Activated CD4-positive, alpha-beta T cell treated with anti-CD3 and anti-CD28 coated beads, Interleukin-2, amount 10 ng/mL, durations not matched to agents 7 days and 5 days (primary cell): ENCODE measurements around the gene PYGB. TPM values are rescaled to one million over a fixed set of nuclear protein-coding genes. Genes with fewer than 3 reads are reported as not detected.
"Not testable (repeated sequence)": the region's sequence is repeated elsewhere in the genome, so short reads cannot be mapped to it uniquely, and the experiment has no call there.

Source experiments
- CTCF ChIA-PET: fragments of 350-600 bp; sonication (Branson Sonifier 250); formaldehyde crosslinking; loops from one replicate; lab custom pipeline; 2021; ENCODE audit warnings: antibody characterized with exemption; lab: Charles Lee
- POLR2A ChIA-PET: fragments of 350-600 bp; sonication (Branson Sonifier 250); formaldehyde crosslinking; loops from one replicate; lab custom pipeline; 2021; ENCODE audit warnings: antibody characterized with exemption; lab: Charles Lee
- DNase-seq: peaks from one replicate; pipeline ENCODE4 v3.0.0-alpha.2; 2020
- H3K27ac Mint-ChIP-seq: one replicate; pipeline ENCODE4 v1.8.0; 2021; ENCODE audit warnings: mild to moderate bottlenecking, moderate library complexity, mixed read lengths
- H3K27me3 Mint-ChIP-seq: one replicate; pipeline ENCODE4 v1.8.0; 2021; ENCODE audit warnings: mixed read lengths
- H3K36me3 Mint-ChIP-seq: one replicate; pipeline ENCODE4 v1.8.0; 2021; ENCODE audit warnings: low read depth, mixed read lengths
- H3K4me1 Mint-ChIP-seq: one replicate; pipeline ENCODE4 v1.8.0; 2021; ENCODE audit warnings: mixed read lengths
- H3K4me3 Mint-ChIP-seq: one replicate; pipeline ENCODE4 v1.8.0; 2021; ENCODE audit warnings: mild to moderate bottlenecking, moderate library complexity, mixed read lengths
- H3K9me3 Mint-ChIP-seq: one replicate; pipeline ENCODE4 v1.8.0; 2021; ENCODE audit warnings: mixed read lengths
- total RNA-seq, 2 experiments: library from RNA; stranded (reverse); gene quantifications; one replicate each; pipeline ENCODE4 v1.2.3, GENCODE V29; 2021

PYGB gene
- total RNA-seq, 2 experiments from 2014 or later = 28.7 to 30.2 TPM

DNA sequence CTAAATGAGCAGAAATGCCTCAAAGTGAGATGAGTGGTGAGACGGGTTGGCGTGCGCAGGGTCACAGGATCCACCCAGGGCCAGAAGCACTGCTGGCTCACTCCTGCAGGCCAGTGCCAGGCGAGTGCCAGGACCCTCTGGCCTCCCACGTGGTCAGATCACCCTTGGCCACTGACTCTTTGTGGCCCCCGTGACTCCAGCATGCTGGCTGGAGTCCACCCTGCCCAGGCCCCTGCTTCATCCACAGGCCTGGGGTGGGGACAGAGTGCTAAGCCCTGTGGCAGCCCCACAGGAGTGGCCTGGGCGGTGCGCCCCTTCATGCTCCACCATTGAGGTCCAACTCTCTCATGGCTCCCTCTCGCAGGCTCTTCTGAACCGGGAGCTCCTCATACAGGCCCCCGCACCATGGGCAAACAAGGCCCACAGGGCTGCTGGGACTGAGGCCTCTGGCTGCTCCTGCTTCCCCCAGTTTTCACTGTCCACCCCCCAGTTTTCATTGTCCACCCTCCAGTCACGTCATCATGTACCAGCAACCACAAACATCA lies 81.1 kb downstream of the PYGB start:
- H3K4me3 Mint-ChIP-seq = no peak overlapping the region
- no peak overlapping the region for H3K27ac Mint-ChIP-seq
- CTCF ChIA-PET = interaction anchor here (1.0 kb wide), 1 partner anchor 18 kb away, joined by 6 read pairs; no protein-coding TSS in a partner anchor
- peaks cover 11% of the 10 kb centered on the region for H3K4me1 Mint-ChIP-seq
- POLR2A ChIA-PET = no interaction called here
- DNase-seq = no peak
- H3K27me3 Mint-ChIP-seq = no peaks in the 10 kb centered on the region
- no peaks in the 10 kb centered on the region for H3K9me3 Mint-ChIP-seq
- peaks cover 12% of the 10 kb centered on the region for H3K36me3 Mint-ChIP-seq

DNA sequence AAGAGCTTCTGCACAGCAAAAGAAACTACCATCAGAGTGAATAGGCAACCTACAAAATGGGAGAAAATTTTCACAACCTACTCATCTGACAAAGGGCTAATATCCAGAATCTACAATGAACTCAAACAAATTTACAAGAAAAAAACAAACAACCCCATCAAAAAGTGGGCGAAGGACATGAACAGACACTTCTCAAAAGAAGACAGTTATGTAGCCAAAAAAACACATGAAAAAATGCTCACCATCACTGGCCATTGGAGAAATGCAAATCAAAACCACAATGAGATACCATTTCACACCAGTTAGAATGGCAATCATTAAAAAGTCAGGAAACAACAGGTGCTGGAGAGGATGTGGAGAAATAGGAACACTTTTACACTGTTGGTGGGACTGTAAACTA lies 87.1 kb downstream of the PYGB start:
- POLR2A ChIA-PET = not testable (repeated sequence)

DNA sequence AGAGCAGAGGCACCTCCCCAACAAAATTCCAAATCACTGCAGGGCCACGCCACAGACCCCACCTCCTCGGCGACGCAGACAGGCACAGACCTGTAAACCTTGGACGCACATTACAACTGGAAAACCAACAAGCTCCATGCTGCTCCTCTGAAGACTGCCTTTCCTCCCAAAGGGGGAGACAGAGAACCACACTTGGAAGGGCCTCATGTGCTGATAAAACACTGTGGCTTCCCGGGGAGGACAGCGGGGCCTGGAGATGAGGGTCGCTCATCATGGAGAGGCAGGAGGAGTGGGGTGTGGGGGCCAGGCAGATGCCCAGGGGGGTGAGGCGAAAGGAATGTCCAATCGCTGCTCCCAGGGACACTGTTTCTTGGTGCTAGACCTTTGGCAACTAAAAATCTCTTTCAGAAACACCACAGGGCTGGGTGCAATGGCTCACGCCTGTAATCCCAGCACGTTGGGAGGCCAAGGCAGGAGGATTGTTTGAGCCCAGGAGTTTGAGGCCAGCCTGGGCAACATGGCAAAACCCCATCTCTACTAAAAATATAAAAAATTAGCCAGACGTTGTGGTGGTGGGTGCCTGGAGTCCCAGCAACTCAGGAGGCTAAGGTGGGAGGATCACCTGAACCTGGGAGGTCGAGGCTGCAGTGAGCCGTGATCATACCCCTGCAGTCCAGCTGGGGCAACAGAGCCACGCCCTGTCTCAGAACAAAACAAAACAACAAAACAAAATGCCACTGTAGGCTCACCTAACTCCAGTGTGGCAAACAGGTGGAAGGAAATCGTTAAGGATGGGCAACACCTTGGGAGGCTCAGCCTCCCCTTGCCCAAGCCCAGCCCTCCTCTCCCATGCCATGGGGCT lies 88.9 kb downstream of the PYGB start:
- H3K36me3 Mint-ChIP-seq = peaks cover 10% of the 10 kb centered on the region
- ChIA-PET POLR2A (no interaction called here), CTCF (no interaction called here)
- DNase-seq = no peak
- no peaks in the 10 kb centered on the region for H3K9me3 Mint-ChIP-seq
- H3K4me1 Mint-ChIP-seq = peaks cover 5% of the 10 kb centered on the region
- no peaks in the 10 kb centered on the region for H3K27me3 Mint-ChIP-seq
- peak overlapping the region; percentile 50 for H3K27ac Mint-ChIP-seq
- no peak overlapping the region for H3K4me3 Mint-ChIP-seq

More for the DNA sequence above, 87.1 kb downstream of the PYGB start:
- H3K27me3 Mint-ChIP-seq, CTCF ChIA-PET, H3K27ac Mint-ChIP-seq, H3K9me3 Mint-ChIP-seq, H3K4me1 Mint-ChIP-seq, DNase-seq, H3K4me3 Mint-ChIP-seq: not testable (repeated sequence)
- H3K36me3 Mint-ChIP-seq = peaks cover 15% of the 10 kb centered on the region

DNA sequence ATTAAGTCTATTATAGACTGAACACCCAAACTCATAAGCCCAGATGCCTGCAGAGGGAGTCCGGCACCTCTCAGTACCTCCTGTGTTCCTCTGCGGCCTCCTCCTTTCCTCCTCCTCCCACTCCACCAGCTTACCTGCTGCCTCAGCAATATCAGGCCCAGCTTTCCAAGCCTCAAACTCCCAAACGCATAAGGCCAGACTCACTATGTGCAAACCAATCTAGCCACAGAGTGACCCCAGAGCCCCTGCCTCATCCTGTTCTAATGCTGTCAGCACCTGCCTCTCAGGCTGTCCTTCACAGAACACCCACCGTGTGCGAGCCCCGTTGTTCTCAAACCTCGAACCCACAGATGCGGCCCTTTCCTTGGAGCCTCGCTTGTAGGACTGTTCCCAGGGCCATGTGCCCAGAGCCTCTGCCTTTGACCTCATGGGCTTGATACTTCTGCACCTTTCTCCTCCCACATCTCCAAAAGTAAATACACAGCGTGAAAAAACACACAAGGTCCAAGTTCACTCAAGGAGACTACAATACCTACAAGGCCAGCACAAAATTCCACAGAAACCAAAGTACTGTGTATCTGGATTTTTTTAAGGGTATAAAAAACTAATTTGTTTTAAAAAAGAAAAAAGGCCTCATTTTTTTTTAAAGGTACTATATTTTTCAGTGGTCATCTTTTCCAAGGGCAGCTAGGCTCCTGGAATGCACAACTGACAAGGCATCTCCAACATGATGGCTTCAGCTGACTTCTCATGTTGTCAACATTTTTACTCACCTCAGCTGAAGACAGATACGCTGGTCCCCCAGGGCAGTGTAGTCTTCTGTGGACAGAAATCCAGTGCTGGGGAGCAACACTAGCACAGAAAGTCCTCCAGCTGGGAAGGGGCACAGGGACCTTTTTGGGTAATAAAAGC lies 90.5 kb downstream of the PYGB start:
- peak overlapping the region; percentile 16 for H3K27ac Mint-ChIP-seq
- peaks cover 10% of the 10 kb centered on the region for H3K36me3 Mint-ChIP-seq
- H3K4me3 Mint-ChIP-seq = no peak overlapping the region
- ChIA-PET POLR2A (no interaction called here), CTCF (interaction anchor here (0.8 kb wide), 1 partner anchor 18 kb away, joined by 3 read pairs; no protein-coding TSS in a partner anchor)
- no peaks in the 10 kb centered on the region for H3K27me3 Mint-ChIP-seq
- H3K9me3 Mint-ChIP-seq = no peaks in the 10 kb centered on the region
- peaks cover 5% of the 10 kb centered on the region for H3K4me1 Mint-ChIP-seq
- DNase-seq = no peak

DNA sequence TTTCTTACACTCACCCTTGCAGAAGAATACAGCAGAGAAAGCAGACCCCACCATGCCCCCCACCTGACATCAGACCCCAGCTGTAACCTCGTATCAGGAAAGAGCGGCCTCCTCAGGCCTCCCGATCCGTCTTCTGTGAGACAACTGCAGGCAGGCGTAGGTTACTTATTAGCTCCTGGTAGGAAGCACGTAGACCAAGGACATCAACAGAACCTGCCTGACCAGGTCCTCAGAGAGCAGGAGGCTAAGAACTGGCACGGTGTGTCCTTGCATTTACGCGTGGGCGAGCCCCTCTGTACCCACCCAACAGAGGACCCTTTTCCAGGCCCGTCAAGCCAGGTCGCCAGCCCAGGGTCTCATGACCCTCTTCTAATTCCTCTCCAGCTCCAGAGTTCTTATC lies 91.7 kb downstream of the PYGB start:
- Mint-ChIP-seq H3K4me1 (peaks cover 13% of the 10 kb centered on the region), H3K27ac (no peak overlapping the region), H3K4me3 (no peak overlapping the region), H3K27me3 (no peaks in the 10 kb centered on the region), H3K9me3 (no peaks in the 10 kb centered on the region), H3K36me3 (peaks cover 8% of the 10 kb centered on the region)
- POLR2A ChIA-PET = no interaction called here
- no peak for DNase-seq
- CTCF ChIA-PET = interaction anchor here (1.0 kb wide), 1 partner anchor 26 kb away, joined by 3 read pairs; no protein-coding TSS in a partner anchor

DNA sequence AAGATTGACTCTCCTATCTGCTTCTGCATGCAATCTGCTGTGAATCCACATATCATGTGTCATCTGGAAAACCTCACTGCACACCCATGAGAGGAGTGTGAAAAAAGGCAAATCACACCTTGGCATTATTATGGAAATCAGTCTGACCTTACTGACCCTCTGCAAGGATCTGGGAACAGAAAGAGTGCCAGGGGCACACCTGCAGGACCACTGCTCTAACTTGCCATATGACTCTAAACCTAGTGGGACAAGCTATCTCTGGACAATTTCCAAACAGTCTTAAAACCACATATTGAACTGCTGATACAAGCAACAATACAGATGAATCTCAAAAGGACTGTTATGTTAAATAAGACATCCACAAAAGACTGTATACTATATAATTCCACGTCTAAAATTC lies 92.5 kb downstream of the PYGB start:
- no peak for DNase-seq
- H3K4me3 Mint-ChIP-seq = no peak overlapping the region
- no peak overlapping the region for H3K27ac Mint-ChIP-seq
- ChIA-PET POLR2A (no interaction called here), CTCF (interaction anchor here (0.5 to 1.3 kb wide), 3 partner anchors 27 to 53 kb away, joined by 3 read pairs; no protein-coding TSS in a partner anchor)
- peaks cover 18% of the 10 kb centered on the region for H3K4me1 Mint-ChIP-seq
- no peaks in the 10 kb centered on the region for H3K9me3 Mint-ChIP-seq
- no peaks in the 10 kb centered on the region for H3K27me3 Mint-ChIP-seq
- H3K36me3 Mint-ChIP-seq = peaks cover 8% of the 10 kb centered on the region

DNA sequence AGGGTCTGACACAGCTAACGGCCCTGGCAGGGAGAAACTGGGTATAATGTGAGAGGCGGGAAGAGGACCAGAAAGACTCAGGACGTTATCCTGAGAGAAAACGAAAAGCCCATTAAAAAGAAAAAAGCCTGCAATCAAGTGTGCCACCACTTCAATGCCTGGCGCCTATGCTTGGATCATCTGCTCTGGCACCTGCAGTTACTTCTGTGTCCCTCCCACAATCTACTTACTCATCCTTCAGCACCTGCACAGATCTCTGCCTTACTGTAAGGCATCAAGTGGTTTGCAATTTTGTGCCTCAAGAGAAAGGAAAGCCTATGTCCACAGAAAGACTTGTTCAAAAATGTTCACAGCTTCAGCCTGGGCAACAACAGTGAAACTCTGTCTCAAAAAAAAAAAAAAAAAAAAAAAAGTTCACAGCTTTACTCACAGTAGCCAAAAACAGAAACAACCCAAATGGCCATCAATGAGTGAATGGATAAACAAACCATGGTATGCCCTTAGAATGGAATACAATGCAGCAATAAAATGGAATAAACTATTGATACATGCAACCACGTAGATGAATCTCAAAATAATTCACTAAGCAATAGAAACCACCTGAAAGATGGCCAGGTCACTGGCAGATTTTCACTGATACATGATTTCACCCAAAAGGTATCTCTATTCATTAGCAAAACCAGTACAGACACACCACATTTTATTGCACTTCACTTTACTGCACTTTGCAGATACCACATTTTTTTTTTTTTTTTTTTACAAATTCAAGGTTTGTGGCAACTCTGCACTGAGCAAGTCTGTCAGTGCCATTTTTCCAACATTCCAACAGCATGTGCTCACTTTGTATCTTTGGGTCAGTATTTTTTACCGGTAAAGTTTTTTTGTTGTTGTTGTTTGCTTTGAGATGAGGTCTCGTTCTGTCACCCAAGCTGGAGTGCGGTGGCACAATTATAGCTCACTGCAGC lies 94.1 kb downstream of the PYGB start:
- DNase-seq = no peak
- Mint-ChIP-seq H3K9me3 (no peaks in the 10 kb centered on the region), H3K4me3 (no peak overlapping the region), H3K4me1 (peaks cover 33% of the 10 kb centered on the region), H3K36me3 (peaks cover 2% of the 10 kb centered on the region), H3K27me3 (no peaks in the 10 kb centered on the region), H3K27ac (no peak overlapping the region)
- CTCF ChIA-PET = interaction anchor here (1.3 kb wide), 1 partner anchor 43 kb away, joined by 3 read pairs; no protein-coding TSS in a partner anchor
- POLR2A ChIA-PET = no interaction called here

DNA sequence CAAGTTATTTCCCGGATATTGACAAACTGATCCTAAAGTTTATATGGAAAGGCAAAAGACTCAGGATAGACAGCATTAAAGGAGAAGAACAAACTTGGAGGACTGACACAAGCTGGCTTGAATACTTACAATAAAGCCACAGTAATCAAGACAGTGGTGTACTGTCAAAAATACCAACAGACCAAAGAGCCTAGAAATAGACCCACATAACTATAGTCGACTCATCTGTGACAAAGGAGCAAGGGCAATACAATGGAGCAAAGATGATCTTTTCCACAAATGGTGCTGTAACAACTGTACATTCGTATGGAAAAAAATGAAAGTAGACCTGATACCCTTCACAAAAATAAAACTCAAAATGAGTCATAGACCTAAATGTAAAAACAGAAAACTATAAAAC lies 96.7 kb downstream of the PYGB start:
- Mint-ChIP-seq H3K27ac (no peak overlapping the region), H3K4me3 (no peak overlapping the region), H3K9me3 (no peaks in the 10 kb centered on the region), H3K4me1 (peaks cover 31% of the 10 kb centered on the region), H3K27me3 (no peaks in the 10 kb centered on the region), H3K36me3 (peaks cover 2% of the 10 kb centered on the region)
- ChIA-PET POLR2A (no interaction called here), CTCF (no interaction called here)
- DNase-seq = no peak

DNA sequence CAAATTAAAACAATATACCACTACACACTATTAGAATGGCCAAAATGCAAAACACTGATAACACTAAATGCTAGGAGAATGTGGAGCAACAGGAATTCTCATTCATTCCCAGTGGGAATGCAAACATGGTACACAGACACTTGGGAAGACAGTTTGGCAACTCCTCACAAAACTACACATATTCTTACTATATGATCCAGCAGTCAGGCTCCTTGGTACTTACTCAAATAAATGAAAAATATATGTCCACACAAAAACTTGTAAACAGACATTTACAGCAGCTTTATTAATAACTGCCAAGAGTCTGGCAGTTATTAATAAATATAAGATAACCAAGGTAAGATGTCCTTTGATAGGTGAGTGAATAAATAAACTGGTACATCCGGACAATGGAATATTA lies 97.8 kb downstream of the PYGB start:
- DNase-seq = no peak
- Mint-ChIP-seq H3K9me3 (no peaks in the 10 kb centered on the region), H3K27ac (no peak overlapping the region), H3K4me1 (peaks cover 31% of the 10 kb centered on the region), H3K4me3 (no peak overlapping the region), H3K36me3 (peaks cover 2% of the 10 kb centered on the region), H3K27me3 (no peaks in the 10 kb centered on the region)
- CTCF ChIA-PET = no interaction called here
- POLR2A ChIA-PET = no interaction called here

DNA sequence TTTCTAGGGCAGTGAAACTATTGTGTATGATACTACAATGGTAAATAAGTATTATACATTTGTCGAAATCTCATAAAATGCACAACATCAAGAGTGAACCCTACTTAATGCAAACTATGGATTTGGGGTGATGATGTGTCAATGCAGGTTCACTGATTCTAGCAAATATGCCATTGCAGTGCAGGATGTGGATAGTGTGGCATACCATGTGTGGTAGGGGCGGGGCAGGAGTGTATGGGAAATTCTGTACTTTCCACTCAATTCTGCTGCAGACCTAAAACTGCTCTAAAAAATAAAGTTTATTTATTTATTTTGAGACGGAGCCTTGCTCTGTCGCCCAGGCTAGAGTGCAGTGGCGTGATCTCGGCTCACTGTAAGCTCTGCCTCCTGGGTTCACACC lies 98.5 kb downstream of the PYGB start:
- H3K27ac Mint-ChIP-seq = no peak overlapping the region
- no peaks in the 10 kb centered on the region for H3K9me3 Mint-ChIP-seq
- no peak overlapping the region for H3K4me3 Mint-ChIP-seq
- peaks cover 2% of the 10 kb centered on the region for H3K36me3 Mint-ChIP-seq
- no peaks in the 10 kb centered on the region for H3K27me3 Mint-ChIP-seq
- H3K4me1 Mint-ChIP-seq = peaks cover 31% of the 10 kb centered on the region
- DNase-seq = peak; percentile 51
- ChIA-PET CTCF (no interaction called here), POLR2A (no interaction called here)
